Endodermal cell (in vitro differentiated cells): ENCODE measurements around the gene ANKMY1. TPM values are rescaled to one million over a fixed set of nuclear protein-coding genes. Genes with fewer than 3 reads are reported as not detected.

ENCODE experiments used
- DNase-seq: peaks from one replicate; pipeline ENCODE4 v3.0.0-alpha.2; 2017
- H3K27ac ChIP-seq: 2 replicates; pipeline ENCODE4 v1.5.1; 2013; ENCODE audit warnings: mild to moderate bottlenecking, low read depth, low read length, moderate library complexity
- H3K27me3 ChIP-seq: 2 replicates; pipeline ENCODE4 v1.6.1; 2013; ENCODE audit warnings: mild to moderate bottlenecking, low read length, moderate library complexity; ENCODE audit not compliant: insufficient read depth, control insufficient read depth, poor library complexity, severe bottlenecking
- H3K36me3 ChIP-seq: 2 replicates; pipeline ENCODE4 v1.7.0; 2013; ENCODE audit warnings: mild to moderate bottlenecking, low read length, moderate library complexity; ENCODE audit not compliant: control insufficient read depth, insufficient read depth
- H3K4me1 ChIP-seq: one replicate; pipeline ENCODE4 v1.7.0; 2013; ENCODE audit warnings: low read length; ENCODE audit not compliant: control insufficient read depth, insufficient read depth
- H3K4me3 ChIP-seq: 2 replicates; pipeline ENCODE4 v1.5.1; 2013; ENCODE audit warnings: mild to moderate bottlenecking, low read length, moderate library complexity
- H3K9ac ChIP-seq: 2 replicates; pipeline ENCODE4 v1.6.1; 2013; ENCODE audit warnings: mild to moderate bottlenecking, low read length, moderate library complexity; ENCODE audit not compliant: poor library complexity, severe bottlenecking; ENCODE audit errors: extremely low read depth
- H3K9me3 ChIP-seq: 2 replicates; pipeline ENCODE4 v1.6.1; 2013; ENCODE audit warnings: mild to moderate bottlenecking, low read length, moderate library complexity; ENCODE audit not compliant: control insufficient read depth
- H3K27ac Mint-ChIP-seq: 2 replicates; pipeline ENCODE4 v1.8.0; 2020; ENCODE audit warnings: mixed read lengths
- H3K27me3 Mint-ChIP-seq: 2 replicates; pipeline ENCODE4 v1.8.0; 2021; ENCODE audit warnings: mild to moderate bottlenecking, mixed read lengths; ENCODE audit not compliant: insufficient read depth
- H3K36me3 Mint-ChIP-seq: 2 replicates; pipeline ENCODE4 v1.8.0; 2020; ENCODE audit warnings: low read depth, mixed read lengths
- H3K4me1 Mint-ChIP-seq: 2 replicates; pipeline ENCODE4 v1.8.0; 2020; ENCODE audit warnings: mixed read lengths
- H3K4me3 Mint-ChIP-seq: 2 replicates; pipeline ENCODE4 v1.8.0; 2020; ENCODE audit warnings: mild to moderate bottlenecking, moderate library complexity, mixed read lengths
- H3K9me3 Mint-ChIP-seq: 2 replicates; pipeline ENCODE4 v1.8.0; 2020; ENCODE audit warnings: mild to moderate bottlenecking, mixed read lengths
- CTCF ChIP-seq: fragments of 200-600 bp; sonication (generic); conservative IDR thresholded peaks from 2 replicates; pipeline ENCODE4 v1.5.0; 2021; ENCODE audit warnings: antibody characterized with exemption, mild to moderate bottlenecking
- whole genome bisulfite sequencing, 2 experiments: methylation state at CpG; one replicate each; pipeline versions ENCODE4 v1.1.5 to v1.1.7; 2013; ENCODE audit warnings: missing lambda C conversion rate in 2 of 2, mixed read lengths in 1 of 2; ENCODE audit not compliant: insufficient coverage in 1 of 2, insufficient read length in 1 of 2; 5-methylcytosine and 5-hydroxymethylcytosine counted together
- total RNA-seq, 2 donors: library from RNA; stranded (reverse); fragmentation: NEBNext Ultra II Directional in 1 of 2; extraction: Animal tissue kit (Norgen Biotek cat#: 25700) in 1 of 2; gene quantifications; 2 replicates in 1 of 2; 3 replicates in 1 of 2; pipeline ENCODE4 v1.2.1, GENCODE V29; 2021

The ANKMY1 gene
- total RNA-seq, 2 donors from 2014 or later = 7.4 to 13.3 TPM

- H3K9me3 ChIP-seq = no peaks in the 10 kb centered on the region
- no peak overlapping the region for H3K27ac ChIP-seq
- H3K27ac Mint-ChIP-seq = no peak overlapping the region
- H3K27me3 Mint-ChIP-seq = peaks cover 3% of the 10 kb centered on the region
- no peaks in the 10 kb centered on the region for H3K9me3 Mint-ChIP-seq
- H3K36me3 ChIP-seq = no peaks in the 10 kb centered on the region
- 89 to 90% methylated on average over 4 to 7 of the region's 7 CpGs for WGBS, 2 experiments
- H3K4me1 Mint-ChIP-seq = no peaks in the 10 kb centered on the region
- H3K4me3 Mint-ChIP-seq = no peak overlapping the region
- H3K4me1 ChIP-seq = no peaks in the 10 kb centered on the region
- H3K36me3 Mint-ChIP-seq = no peaks in the 10 kb centered on the region
- DNase-seq = peak; percentile 14
- H3K9ac ChIP-seq = no peak overlapping the region
- H3K27me3 ChIP-seq = no peaks in the 10 kb centered on the region
- no peak for TF ChIP-seq CTCF
- H3K4me3 ChIP-seq = no peak overlapping the region
These were observed 48.8 kb downstream of the ANKMY1 start for GRCh38 chr2:240508832-240509545.

- DNase-seq = peak; percentile 14
- Mint-ChIP-seq H3K27me3 (peaks cover 3% of the 10 kb centered on the region), H3K4me3 (no peak overlapping the region), H3K27ac (no peak overlapping the region), H3K9me3 (no peaks in the 10 kb centered on the region), H3K4me1 (no peaks in the 10 kb centered on the region), H3K36me3 (no peaks in the 10 kb centered on the region)
- H3K9me3 ChIP-seq = no peaks in the 10 kb centered on the region
- H3K27me3 ChIP-seq = no peaks in the 10 kb centered on the region
- H3K4me1 ChIP-seq = no peaks in the 10 kb centered on the region
- no peaks in the 10 kb centered on the region for H3K36me3 ChIP-seq
- WGBS, 2 experiments = 89 to 92% methylated on average over 4 to 11 of the region's 11 CpGs
- no peak overlapping the region for H3K27ac ChIP-seq
- TF ChIP-seq CTCF = no peak
- no peak overlapping the region for H3K4me3 ChIP-seq
- H3K9ac ChIP-seq = no peak overlapping the region
These were observed 50.0 kb downstream of the ANKMY1 start for GRCh38 chr2:240507778-240508251.

DNA sequence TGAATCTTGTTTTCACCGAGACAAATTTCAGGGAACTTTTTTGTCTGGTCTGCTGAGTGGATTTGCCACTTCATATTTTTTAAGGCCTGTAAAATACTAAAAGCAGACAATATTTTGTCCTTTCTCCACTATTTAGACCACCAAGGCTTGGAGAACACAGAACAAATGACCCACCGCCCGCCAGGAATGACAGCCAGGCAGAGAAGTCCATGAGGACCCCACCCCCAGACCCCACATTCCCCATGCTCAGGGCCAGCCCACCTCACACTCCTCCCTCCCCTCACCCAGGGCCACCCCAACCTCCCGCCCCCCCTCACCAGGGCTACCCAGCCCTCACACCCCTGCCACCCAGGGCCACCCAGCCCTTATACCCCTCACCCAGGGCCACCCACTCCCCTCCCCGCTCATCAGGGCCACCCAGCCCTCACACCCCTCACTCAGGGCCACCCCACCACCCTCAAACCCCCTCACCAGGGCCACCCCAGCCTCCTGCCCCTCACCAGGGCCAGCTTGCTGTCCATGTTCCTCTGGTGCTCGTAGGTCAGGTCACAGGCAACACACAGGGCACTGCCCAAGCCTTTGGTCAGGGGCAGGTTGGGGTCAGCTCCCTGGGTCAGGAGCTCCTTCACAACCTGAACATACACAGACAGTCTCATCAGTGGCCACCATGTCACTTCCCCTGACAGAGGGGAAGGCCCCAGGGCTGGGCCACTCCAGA is 50.6 kb downstream of the ANKMY1 start:
- TF ChIP-seq CTCF = no peak
- Histone ChIP-seq H3K9ac (no peak overlapping the region), H3K4me1 (no peaks in the 10 kb centered on the region), H3K9me3 (no peaks in the 10 kb centered on the region), H3K27me3 (no peaks in the 10 kb centered on the region), H3K36me3 (no peaks in the 10 kb centered on the region), H3K27ac (no peak overlapping the region), H3K4me3 (no peak overlapping the region)
- Mint-ChIP-seq H3K4me1 (no peaks in the 10 kb centered on the region), H3K27ac (no peak overlapping the region), H3K9me3 (no peaks in the 10 kb centered on the region), H3K36me3 (no peaks in the 10 kb centered on the region), H3K4me3 (no peak overlapping the region), H3K27me3 (peaks cover 3% of the 10 kb centered on the region)
- DNase-seq = peak; percentile 34
- WGBS, 2 experiments = 94% methylated on average over 5 of the region's 6 CpGs; no CpG with 5 or more reads in 1 of the 2 experiments
